ENCODE results near the gene ZMYM4. TPM values are rescaled to one million over a fixed set of nuclear protein-coding genes. Genes with fewer than 3 reads are reported as not detected.

The ZMYM4 gene
- total RNA-seq, 1 experiment from 2014 or later = 60.3 TPM

DNA sequence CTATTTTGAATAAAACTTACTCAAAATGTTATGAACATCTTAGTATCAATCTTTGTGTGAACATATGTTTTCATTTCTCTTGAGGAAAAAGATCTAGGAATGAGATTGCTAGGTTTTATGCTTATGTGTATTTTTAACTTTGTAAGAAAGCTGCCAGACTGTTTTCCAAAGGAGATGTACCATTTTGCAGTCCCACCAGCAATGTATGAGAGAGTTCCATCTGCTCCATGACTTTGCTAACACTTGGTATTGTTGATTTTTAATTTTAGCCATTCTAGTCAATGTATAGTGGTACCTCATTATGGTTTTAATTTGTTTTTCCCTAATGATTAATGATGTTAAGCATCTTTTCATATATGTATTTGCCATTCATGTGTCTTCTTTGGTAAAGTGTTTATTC lies 132.5 kb downstream of the ZMYM4 start (continued):
- TF ChIP-seq, protein P1, sequence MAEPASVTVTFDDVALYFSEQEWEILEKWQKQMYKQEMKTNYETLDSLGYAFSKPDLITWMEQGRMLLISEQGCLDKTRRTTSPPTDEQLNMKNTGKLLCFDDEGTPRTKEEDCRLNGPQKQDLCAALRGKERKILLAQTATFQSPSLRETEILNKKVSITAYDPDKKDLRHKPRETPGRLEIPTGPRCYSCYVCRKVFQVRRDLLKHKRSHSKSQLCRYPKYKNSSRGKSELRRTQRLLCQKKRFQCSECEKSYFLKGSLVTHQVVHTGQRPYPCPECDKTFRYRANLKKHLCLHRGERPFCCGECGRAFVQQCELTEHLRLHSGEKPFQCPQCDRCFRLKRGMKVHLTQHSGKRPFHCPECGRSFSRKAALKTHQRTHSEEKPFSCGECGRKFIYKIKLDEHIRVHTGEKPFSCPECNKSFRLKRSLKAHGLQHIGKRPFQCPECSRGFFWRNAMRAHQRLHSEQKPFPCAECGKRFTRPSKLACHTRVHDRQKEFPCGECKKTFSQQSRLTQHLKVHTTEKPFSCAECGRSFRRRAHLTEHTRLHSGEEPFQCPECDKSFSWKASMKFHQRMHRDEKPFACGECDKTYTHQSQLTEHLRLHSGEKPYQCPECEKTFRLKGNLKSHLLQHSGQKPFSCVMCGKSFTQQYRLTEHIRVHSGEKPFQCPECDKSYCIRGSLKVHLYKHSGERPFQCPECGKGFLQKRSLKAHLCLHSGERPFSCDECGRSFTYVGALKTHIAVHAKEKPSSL (CRISPR knock-in tag; conservative IDR thresholded peaks at IDR 0.05) = no peak
- no peak for TF ChIP-seq SMAD4 (CRISPR knock-in tag; IDR thresholded peaks at IDR 0.05)
- TF ChIP-seq ZBTB21 (CRISPR knock-in tag; IDR thresholded peaks at IDR 0.05; ENCODE audit: borderline replicate concordance) = no peak
- TF ChIP-seq SP1 (CRISPR knock-in tag; conservative IDR thresholded peaks at IDR 0.05) = no peak
- TF ChIP-seq, protein P2, sequence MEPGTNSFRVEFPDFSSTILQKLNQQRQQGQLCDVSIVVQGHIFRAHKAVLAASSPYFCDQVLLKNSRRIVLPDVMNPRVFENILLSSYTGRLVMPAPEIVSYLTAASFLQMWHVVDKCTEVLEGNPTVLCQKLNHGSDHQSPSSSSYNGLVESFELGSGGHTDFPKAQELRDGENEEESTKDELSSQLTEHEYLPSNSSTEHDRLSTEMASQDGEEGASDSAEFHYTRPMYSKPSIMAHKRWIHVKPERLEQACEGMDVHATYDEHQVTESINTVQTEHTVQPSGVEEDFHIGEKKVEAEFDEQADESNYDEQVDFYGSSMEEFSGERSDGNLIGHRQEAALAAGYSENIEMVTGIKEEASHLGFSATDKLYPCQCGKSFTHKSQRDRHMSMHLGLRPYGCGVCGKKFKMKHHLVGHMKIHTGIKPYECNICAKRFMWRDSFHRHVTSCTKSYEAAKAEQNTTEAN (CRISPR knock-in tag; IDR thresholded peaks at IDR 0.05) = no peak
- TF ChIP-seq, protein P3, sequence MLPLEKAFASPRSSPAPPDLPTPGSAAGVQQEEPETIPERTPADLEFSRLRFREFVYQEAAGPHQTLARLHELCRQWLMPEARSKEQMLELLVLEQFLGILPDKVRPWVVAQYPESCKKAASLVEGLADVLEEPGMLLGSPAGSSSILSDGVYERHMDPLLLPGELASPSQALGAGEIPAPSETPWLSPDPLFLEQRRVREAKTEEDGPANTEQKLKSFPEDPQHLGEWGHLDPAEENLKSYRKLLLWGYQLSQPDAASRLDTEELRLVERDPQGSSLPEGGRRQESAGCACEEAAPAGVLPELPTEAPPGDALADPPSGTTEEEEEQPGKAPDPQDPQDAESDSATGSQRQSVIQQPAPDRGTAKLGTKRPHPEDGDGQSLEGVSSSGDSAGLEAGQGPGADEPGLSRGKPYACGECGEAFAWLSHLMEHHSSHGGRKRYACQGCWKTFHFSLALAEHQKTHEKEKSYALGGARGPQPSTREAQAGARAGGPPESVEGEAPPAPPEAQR (CRISPR knock-in tag; IDR thresholded peaks at IDR 0.05) = no peak
- TF ChIP-seq, protein P4, sequence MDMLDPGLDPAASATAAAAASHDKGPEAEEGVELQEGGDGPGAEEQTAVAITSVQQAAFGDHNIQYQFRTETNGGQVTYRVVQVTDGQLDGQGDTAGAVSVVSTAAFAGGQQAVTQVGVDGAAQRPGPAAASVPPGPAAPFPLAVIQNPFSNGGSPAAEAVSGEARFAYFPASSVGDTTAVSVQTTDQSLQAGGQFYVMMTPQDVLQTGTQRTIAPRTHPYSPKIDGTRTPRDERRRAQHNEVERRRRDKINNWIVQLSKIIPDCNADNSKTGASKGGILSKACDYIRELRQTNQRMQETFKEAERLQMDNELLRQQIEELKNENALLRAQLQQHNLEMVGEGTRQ (CRISPR knock-in tag; IDR thresholded peaks at IDR 0.05) = no peak

DNA sequence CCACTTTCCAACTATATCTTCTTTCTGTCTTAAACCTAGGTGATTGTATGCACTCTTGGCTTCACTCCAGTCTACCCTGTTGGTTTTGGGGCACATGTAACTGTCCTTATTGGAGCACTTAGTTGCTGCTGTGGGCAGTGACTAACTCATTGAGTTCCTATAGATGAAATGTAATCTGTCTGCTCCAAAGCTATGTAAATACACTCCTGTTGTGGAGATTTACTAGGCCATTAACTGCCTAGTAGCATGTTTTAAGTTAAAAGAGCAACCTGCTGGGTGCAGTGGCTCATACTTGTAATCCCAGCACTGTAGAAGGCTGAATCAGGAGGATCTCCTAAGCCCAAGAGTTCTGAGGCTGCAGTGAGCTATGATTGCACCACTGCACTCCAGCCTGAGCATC lies 137.6 kb downstream of the ZMYM4 start:
- Mint-ChIP-seq H3K9me3 (peaks cover 12% of the 10 kb centered on the region), H3K27me3 (ENCODE audit: low read depth) (no peaks in the 10 kb centered on the region; the same call in 1 of the 2 replicates), H3K27ac (peak overlapping the region; percentile 7; the same call in 1 of the 2 replicates), H3K4me1 (peaks cover 15% of the 10 kb centered on the region), H3K4me3 (no peak overlapping the region), H3K36me3 (peaks cover 76% of the 10 kb centered on the region)
- ChIA-PET CTCF (interaction anchor here (0.6 kb wide), 1 partner anchor 159 kb away, joined by 5 read pairs; no protein-coding TSS in a partner anchor), POLR2A (no interaction called here)
- TF ChIP-seq, protein P5, sequence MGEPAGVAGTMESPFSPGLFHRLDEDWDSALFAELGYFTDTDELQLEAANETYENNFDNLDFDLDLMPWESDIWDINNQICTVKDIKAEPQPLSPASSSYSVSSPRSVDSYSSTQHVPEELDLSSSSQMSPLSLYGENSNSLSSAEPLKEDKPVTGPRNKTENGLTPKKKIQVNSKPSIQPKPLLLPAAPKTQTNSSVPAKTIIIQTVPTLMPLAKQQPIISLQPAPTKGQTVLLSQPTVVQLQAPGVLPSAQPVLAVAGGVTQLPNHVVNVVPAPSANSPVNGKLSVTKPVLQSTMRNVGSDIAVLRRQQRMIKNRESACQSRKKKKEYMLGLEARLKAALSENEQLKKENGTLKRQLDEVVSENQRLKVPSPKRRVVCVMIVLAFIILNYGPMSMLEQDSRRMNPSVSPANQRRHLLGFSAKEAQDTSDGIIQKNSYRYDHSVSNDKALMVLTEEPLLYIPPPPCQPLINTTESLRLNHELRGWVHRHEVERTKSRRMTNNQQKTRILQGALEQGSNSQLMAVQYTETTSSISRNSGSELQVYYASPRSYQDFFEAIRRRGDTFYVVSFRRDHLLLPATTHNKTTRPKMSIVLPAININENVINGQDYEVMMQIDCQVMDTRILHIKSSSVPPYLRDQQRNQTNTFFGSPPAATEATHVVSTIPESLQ (CRISPR knock-in tag; IDR thresholded peaks at IDR 0.05) = no peak
- TF ChIP-seq ATF1 (CRISPR knock-in tag; IDR thresholded peaks at IDR 0.05) (no peak), MXD4 (CRISPR knock-in tag; IDR thresholded peaks at IDR 0.05; ENCODE audit: borderline replicate concordance) (no peak), ZBTB21 (CRISPR knock-in tag; IDR thresholded peaks at IDR 0.05; ENCODE audit: borderline replicate concordance) (no peak), TCF7 (CRISPR knock-in tag; IDR thresholded peaks at IDR 0.05; ENCODE audit: low read depth) (no peak), FOXK1 (CRISPR knock-in tag; IDR thresholded peaks at IDR 0.05) (no peak), ZNF671 (CRISPR knock-in tag; IDR thresholded peaks at IDR 0.05) (no peak), SMAD4 (CRISPR knock-in tag; IDR thresholded peaks at IDR 0.05) (no peak), ZNF317 (CRISPR knock-in tag; IDR thresholded peaks at IDR 0.05; ENCODE audit: borderline replicate concordance, low read depth) (no peak), CBFB (CRISPR knock-in tag; IDR thresholded peaks at IDR 0.05; ENCODE audit: low read depth) (no peak)
- TF ChIP-seq, protein P6, sequence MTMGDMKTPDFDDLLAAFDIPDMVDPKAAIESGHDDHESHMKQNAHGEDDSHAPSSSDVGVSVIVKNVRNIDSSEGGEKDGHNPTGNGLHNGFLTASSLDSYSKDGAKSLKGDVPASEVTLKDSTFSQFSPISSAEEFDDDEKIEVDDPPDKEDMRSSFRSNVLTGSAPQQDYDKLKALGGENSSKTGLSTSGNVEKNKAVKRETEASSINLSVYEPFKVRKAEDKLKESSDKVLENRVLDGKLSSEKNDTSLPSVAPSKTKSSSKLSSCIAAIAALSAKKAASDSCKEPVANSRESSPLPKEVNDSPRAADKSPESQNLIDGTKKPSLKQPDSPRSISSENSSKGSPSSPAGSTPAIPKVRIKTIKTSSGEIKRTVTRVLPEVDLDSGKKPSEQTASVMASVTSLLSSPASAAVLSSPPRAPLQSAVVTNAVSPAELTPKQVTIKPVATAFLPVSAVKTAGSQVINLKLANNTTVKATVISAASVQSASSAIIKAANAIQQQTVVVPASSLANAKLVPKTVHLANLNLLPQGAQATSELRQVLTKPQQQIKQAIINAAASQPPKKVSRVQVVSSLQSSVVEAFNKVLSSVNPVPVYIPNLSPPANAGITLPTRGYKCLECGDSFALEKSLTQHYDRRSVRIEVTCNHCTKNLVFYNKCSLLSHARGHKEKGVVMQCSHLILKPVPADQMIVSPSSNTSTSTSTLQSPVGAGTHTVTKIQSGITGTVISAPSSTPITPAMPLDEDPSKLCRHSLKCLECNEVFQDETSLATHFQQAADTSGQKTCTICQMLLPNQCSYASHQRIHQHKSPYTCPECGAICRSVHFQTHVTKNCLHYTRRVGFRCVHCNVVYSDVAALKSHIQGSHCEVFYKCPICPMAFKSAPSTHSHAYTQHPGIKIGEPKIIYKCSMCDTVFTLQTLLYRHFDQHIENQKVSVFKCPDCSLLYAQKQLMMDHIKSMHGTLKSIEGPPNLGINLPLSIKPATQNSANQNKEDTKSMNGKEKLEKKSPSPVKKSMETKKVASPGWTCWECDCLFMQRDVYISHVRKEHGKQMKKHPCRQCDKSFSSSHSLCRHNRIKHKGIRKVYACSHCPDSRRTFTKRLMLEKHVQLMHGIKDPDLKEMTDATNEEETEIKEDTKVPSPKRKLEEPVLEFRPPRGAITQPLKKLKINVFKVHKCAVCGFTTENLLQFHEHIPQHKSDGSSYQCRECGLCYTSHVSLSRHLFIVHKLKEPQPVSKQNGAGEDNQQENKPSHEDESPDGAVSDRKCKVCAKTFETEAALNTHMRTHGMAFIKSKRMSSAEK (CRISPR knock-in tag; IDR thresholded peaks at IDR 0.05; ENCODE audit: borderline replicate concordance) = no peak
- DNase-seq (ENCODE audit: low spot score) = no peak
- peak; percentile 83 for ATAC-seq

All from WTC11 (cell line).